ENCODE measurements around the gene SDHAF4. TPM values are rescaled to one million over a fixed set of nuclear protein-coding genes. Genes with fewer than 3 reads are reported as not detected.

The SDHAF4 gene
- total and polyA plus RNA-seq, 2 of the 13 experiments (the other 11 are each of a cell fraction or from before 2014, with no cell fraction given): 7.5 to 10.8 TPM

- TF ChIP-seq NFATC3 (CRISPR knock-in tag; IDR thresholded peaks at IDR 0.05): no peak
- TF ChIP-seq NBN (conservative IDR thresholded peaks at IDR 0.05): no peak
- TF ChIP-seq, protein P1, sequence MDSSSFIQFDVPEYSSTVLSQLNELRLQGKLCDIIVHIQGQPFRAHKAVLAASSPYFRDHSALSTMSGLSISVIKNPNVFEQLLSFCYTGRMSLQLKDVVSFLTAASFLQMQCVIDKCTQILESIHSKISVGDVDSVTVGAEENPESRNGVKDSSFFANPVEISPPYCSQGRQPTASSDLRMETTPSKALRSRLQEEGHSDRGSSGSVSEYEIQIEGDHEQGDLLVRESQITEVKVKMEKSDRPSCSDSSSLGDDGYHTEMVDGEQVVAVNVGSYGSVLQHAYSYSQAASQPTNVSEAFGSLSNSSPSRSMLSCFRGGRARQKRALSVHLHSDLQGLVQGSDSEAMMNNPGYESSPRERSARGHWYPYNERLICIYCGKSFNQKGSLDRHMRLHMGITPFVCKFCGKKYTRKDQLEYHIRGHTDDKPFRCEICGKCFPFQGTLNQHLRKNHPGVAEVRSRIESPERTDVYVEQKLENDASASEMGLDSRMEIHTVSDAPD (CRISPR knock-in tag; IDR thresholded peaks at IDR 0.05): no peak
- no peak for TF ChIP-seq KLF9 (CRISPR knock-in tag; IDR thresholded peaks at IDR 0.05; ENCODE audit: low read depth)
- TF ChIP-seq MBD4 (IDR thresholded peaks at IDR 0.05; ENCODE audit: borderline replicate concordance, low read length): no peak
- TF ChIP-seq ZNF761 (CRISPR knock-in tag; conservative IDR thresholded peaks at IDR 0.05): peak; percentile 94
- TF ChIP-seq SOX5 (CRISPR knock-in tag; IDR thresholded peaks at IDR 0.05; ENCODE audit: borderline replicate concordance): no peak; the same call in 1 of the 2 replicates
- TF ChIP-seq PCBP1 (IDR thresholded peaks at IDR 0.05; ENCODE audit: borderline replicate concordance, low read depth, low read length): no peak
- TF ChIP-seq, protein P2, sequence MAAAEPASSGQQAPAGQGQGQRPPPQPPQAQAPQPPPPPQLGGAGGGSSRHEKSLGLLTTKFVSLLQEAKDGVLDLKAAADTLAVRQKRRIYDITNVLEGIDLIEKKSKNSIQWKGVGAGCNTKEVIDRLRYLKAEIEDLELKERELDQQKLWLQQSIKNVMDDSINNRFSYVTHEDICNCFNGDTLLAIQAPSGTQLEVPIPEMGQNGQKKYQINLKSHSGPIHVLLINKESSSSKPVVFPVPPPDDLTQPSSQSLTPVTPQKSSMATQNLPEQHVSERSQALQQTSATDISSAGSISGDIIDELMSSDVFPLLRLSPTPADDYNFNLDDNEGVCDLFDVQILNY (CRISPR knock-in tag; conservative IDR thresholded peaks at IDR 0.05): peak; percentile 30; the same call in 1 of the 2 replicates
- TF ChIP-seq, protein P3, sequence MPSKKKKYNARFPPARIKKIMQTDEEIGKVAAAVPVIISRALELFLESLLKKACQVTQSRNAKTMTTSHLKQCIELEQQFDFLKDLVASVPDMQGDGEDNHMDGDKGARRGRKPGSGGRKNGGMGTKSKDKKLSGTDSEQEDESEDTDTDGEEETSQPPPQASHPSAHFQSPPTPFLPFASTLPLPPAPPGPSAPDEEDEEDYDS (CRISPR knock-in tag; IDR thresholded peaks at IDR 0.05): peak; percentile 84
- peak; percentile 98 for TF ChIP-seq RBFOX2 (IDR thresholded peaks at IDR 0.05; ENCODE audit: low read depth, low read length)
- no peak for TF ChIP-seq RARG (CRISPR knock-in tag; IDR thresholded peaks at IDR 0.05; ENCODE audit: low read depth)
- peak; percentile 90 for TF ChIP-seq POGZ (CRISPR knock-in tag; IDR thresholded peaks at IDR 0.05)
- TF ChIP-seq ZNF256 (CRISPR knock-in tag; conservative IDR thresholded peaks at IDR 0.05): peak; percentile 62; the same call in 1 of the 2 replicates
- peak; percentile 77; the same call in 1 of the 2 replicates for TF ChIP-seq TGIF2 (CRISPR knock-in tag; IDR thresholded peaks at IDR 0.05)
- TF ChIP-seq, protein P4, sequence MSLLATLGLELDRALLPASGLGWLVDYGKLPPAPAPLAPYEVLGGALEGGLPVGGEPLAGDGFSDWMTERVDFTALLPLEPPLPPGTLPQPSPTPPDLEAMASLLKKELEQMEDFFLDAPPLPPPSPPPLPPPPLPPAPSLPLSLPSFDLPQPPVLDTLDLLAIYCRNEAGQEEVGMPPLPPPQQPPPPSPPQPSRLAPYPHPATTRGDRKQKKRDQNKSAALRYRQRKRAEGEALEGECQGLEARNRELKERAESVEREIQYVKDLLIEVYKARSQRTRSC (CRISPR knock-in tag; IDR thresholded peaks at IDR 0.05; ENCODE audit: low read depth): no peak
- TF ChIP-seq MTF2 (CRISPR knock-in tag; IDR thresholded peaks at IDR 0.05; ENCODE audit: borderline replicate concordance): no peak
- TF ChIP-seq ZNF792 (CRISPR knock-in tag; IDR thresholded peaks at IDR 0.05): no peak
- TF ChIP-seq ZNF160 (CRISPR knock-in tag; IDR thresholded peaks at IDR 0.05): no peak; the same call in 1 of the 2 replicates
- TF ChIP-seq, protein P5, sequence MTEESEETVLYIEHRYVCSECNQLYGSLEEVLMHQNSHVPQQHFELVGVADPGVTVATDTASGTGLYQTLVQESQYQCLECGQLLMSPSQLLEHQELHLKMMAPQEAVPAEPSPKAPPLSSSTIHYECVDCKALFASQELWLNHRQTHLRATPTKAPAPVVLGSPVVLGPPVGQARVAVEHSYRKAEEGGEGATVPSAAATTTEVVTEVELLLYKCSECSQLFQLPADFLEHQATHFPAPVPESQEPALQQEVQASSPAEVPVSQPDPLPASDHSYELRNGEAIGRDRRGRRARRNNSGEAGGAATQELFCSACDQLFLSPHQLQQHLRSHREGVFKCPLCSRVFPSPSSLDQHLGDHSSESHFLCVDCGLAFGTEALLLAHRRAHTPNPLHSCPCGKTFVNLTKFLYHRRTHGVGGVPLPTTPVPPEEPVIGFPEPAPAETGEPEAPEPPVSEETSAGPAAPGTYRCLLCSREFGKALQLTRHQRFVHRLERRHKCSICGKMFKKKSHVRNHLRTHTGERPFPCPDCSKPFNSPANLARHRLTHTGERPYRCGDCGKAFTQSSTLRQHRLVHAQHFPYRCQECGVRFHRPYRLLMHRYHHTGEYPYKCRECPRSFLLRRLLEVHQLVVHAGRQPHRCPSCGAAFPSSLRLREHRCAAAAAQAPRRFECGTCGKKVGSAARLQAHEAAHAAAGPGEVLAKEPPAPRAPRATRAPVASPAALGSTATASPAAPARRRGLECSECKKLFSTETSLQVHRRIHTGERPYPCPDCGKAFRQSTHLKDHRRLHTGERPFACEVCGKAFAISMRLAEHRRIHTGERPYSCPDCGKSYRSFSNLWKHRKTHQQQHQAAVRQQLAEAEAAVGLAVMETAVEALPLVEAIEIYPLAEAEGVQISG (CRISPR knock-in tag; IDR thresholded peaks at IDR 0.05): no peak; the same call in 1 of the 2 replicates
- TF ChIP-seq ZNF605 (CRISPR knock-in tag; IDR thresholded peaks at IDR 0.05): peak; percentile 91
- no peak for TF ChIP-seq SATB2 (CRISPR knock-in tag; IDR thresholded peaks at IDR 0.05)
- 0 out of 2 replicates have a peak, but pooled peaks have one; percentile 56 for TF ChIP-seq ZBTB3 (CRISPR knock-in tag; IDR thresholded peaks at IDR 0.05; ENCODE audit: borderline replicate concordance, low read depth)
Observed at GRCh38 chr6:70566751-70567382, at the start of gene SDHAF4 (continued).

All from HepG2 (cell line).